HL-60 (cell line): ENCODE measurements around the gene TMC3.

Experiments
- DNase-seq, 2 experiments: peaks; one replicate each; pipeline ENCODE4 v3.0.0-alpha.2; 2010 to 2020; ENCODE audit warnings: low read depth in 1 of 2, low spot score in 1 of 2
- H3K27ac ChIP-seq: fragments of 250-450 bp; sonication (Bioruptor Pico); replicated peaks from 2 replicates; pipeline ENCODE4 v1.5.1; 2020; ENCODE audit warnings: mild to moderate bottlenecking, moderate library complexity
- H3K27me3 ChIP-seq: fragments of 250-450 bp; sonication (Bioruptor Pico); 2 replicates; pipeline ENCODE4 v1.5.1; 2021; ENCODE audit warnings: mild to moderate bottlenecking, moderate library complexity; ENCODE audit not compliant: insufficient read depth, poor library complexity, severe bottlenecking
- H3K4me3 ChIP-seq: replicated peaks from 2 replicates; pipeline ENCODE4 v1.5.1; 2011; ENCODE audit warnings: mild to moderate bottlenecking, control low read depth, low read length; ENCODE audit not compliant: insufficient read depth
- CTCF ChIP-seq: IDR thresholded peaks from one replicate; pipeline ENCODE4 v1.5.1; 2011; ENCODE audit warnings: low read length, control low read depth, inconsistent platforms; ENCODE audit not compliant: insufficient read depth
- GABPA ChIP-seq: IDR thresholded peaks from 2 replicates; pipeline ENCODE4 v1.6.1; 2012; ENCODE audit warnings: low read depth
- POLR2AphosphoS5 ChIP-seq: IDR thresholded peaks from 2 replicates; pipeline ENCODE4 v1.6.1; 2012; ENCODE audit warnings: low read depth
- REST ChIP-seq: IDR thresholded peaks from 2 replicates; pipeline ENCODE4 v1.6.1; 2012; ENCODE audit warnings: low read depth; ENCODE audit not compliant: insufficient replicate concordance
- SPI1 ChIP-seq: IDR thresholded peaks from 2 replicates; pipeline ENCODE4 v1.6.1; 2012; ENCODE audit warnings: low read depth, mild to moderate bottlenecking, borderline replicate concordance

TMC3 gene

DNA sequence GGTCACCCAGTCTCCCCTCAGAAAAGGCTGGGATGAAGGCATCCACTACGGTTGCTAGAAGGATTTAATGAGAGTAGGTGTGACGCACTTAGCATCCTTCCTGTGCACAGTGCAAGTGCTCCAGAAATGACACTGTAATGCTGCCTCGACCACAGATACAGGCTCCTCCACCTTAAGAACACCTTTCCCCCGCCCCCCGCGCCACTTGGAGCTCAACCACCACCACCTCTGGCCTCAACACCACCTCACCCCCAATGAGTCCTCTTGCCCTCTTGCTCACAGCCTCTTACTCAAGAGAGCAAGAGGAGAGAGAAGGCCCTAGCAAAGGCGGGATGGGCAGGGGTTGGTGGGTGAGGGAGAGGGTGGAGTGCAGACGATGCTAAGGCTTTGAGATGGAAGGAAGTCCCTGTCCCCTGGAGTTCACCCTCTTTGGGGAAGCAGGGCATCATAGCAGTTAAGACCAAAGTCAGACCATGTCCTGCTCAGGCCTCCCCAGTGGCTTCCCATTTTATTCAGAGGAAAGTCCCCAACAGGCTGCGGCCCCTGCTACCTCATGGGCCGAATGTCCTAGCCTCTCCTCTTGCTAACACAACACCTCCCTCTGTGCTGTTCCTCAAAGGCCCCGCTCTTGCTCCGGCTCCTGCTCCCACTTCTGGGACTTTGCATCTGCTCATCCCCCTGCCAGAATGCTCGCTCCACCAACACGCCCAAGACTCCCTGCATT is 58.4 kb downstream of the TMC3 start:
- Histone ChIP-seq H3K4me3 (no peak overlapping the region), H3K27ac (no peak overlapping the region), H3K27me3 (no peaks in the 10 kb centered on the region)
- TF ChIP-seq POLR2AphosphoS5 (no peak), GABPA (no peak), CTCF (no peak)
- DNase-seq = no peak

GRCh38 chr15:81314378-81314777 is 59.6 kb downstream of the TMC3 start:
- no peak for TF ChIP-seq CTCF
- TF ChIP-seq GABPA = no peak
- no peak for TF ChIP-seq REST
- no peak for TF ChIP-seq SPI1
- TF ChIP-seq POLR2AphosphoS5 = no peak
- H3K4me3 ChIP-seq = no peak overlapping the region
- no peak overlapping the region for H3K27ac ChIP-seq
- H3K27me3 ChIP-seq = no peaks in the 10 kb centered on the region
- no peak for DNase-seq

GRCh38 chr15:81313686-81314085 is 60.3 kb downstream of the TMC3 start:
- H3K4me3 ChIP-seq = no peak overlapping the region
- TF ChIP-seq REST = no peak
- TF ChIP-seq GABPA = no peak
- TF ChIP-seq SPI1 = no peak
- TF ChIP-seq CTCF = no peak
- no peak for TF ChIP-seq POLR2AphosphoS5
- H3K27ac ChIP-seq = no peak overlapping the region
- DNase-seq = no peak
- H3K27me3 ChIP-seq = no peaks in the 10 kb centered on the region

- Histone ChIP-seq H3K27ac (peak overlapping the region; percentile 80), H3K4me3 (no peak overlapping the region), H3K27me3 (no peaks in the 10 kb centered on the region)
- TF ChIP-seq POLR2AphosphoS5 (no peak), REST (no peak), GABPA (no peak), CTCF (no peak), SPI1 (no peak)
- peak; percentile 46 to 92 for DNase-seq
These were observed 61.0 kb downstream of the TMC3 start for GRCh38 chr15:81312790-81313543.
